RWPE1 (cell line): ENCODE measurements around the gene TPRG1L.

Experiments used
- CTCF ChIA-PET: fragments of 350-600 bp; sonication (Branson Sonifier 250); formaldehyde crosslinking; extraction: SDS; loops from one replicate; lab custom pipeline; 2021; lab: Yijun Ruan, JAX
- POLR2A ChIA-PET: fragments of 400-600 bp; formaldehyde crosslinking; extraction: SDS; loops from one replicate; lab custom pipeline; 2020; ENCODE audit warnings: antibody characterized with exemption; ENCODE audit not compliant: low non-redundant PET; lab: Yijun Ruan, JAX
- DNase-seq: peaks from one replicate; pipeline ENCODE4 v3.0.0; 2012; ENCODE audit warnings: low spot score
- H3K27ac ChIP-seq: fragments of 450-650 bp; 2 replicates; pipeline ENCODE4 v1.5.1; 2017
- CTCF ChIP-seq: fragments of 450-650 bp; conservative IDR thresholded peaks from 2 replicates; pipeline ENCODE4 v1.5.1; 2017; ENCODE audit warnings: low read depth, mild to moderate bottlenecking

TPRG1L gene

GRCh38 chr1:3661631-3662030 is 36.8 kb downstream of the TPRG1L start:
- DNase-seq, result no peak
- POLR2A ChIA-PET, result no interaction called here
- no peak for TF ChIP-seq CTCF
- H3K27ac ChIP-seq, result no peak overlapping the region
- CTCF ChIA-PET, result no interaction called here

GRCh38 chr1:3662080-3662671 is 37.4 kb downstream of the TPRG1L start:
- TF ChIP-seq CTCF, result no peak
- POLR2A ChIA-PET, result no interaction called here
- CTCF ChIA-PET, result no interaction called here

GRCh38 chr1:3663999-3664699 is 39.3 kb downstream of the TPRG1L start:
- no peak for DNase-seq
- TF ChIP-seq CTCF, result no peak
- no peak overlapping the region for H3K27ac ChIP-seq
- ChIA-PET CTCF (interaction anchor here (0.8 to 0.9 kb wide), 2 partner anchors 8 to 31 kb away, joined by 3 read pairs; no protein-coding TSS in a partner anchor), POLR2A (no interaction called here)

More at GRCh38 chr1:3662080-3662671, 37.4 kb downstream of the TPRG1L start:
- H3K27ac ChIP-seq, result no peak overlapping the region
- no peak for DNase-seq

GRCh38 chr1:3664700-3665375 is 40.0 kb downstream of the TPRG1L start:
- ChIA-PET CTCF (interaction anchor here (0.5 to 0.9 kb wide), 3 partner anchors 8 to 59 kb away, joined by 3 read pairs; no protein-coding TSS in a partner anchor), POLR2A (no interaction called here)
- no peak for DNase-seq
- H3K27ac ChIP-seq, result no peak overlapping the region
- TF ChIP-seq CTCF, result no peak

GRCh38 chr1:3668148-3668547 is 43.3 kb downstream of the TPRG1L start:
- DNase-seq, result no peak
- ChIA-PET CTCF (no interaction called here), POLR2A (no interaction called here)
- no peak for TF ChIP-seq CTCF
- peak overlapping the region; percentile 61 for H3K27ac ChIP-seq

GRCh38 chr1:3668585-3669300 is 43.9 kb downstream of the TPRG1L start:
- peak overlapping the region; percentile 61 for H3K27ac ChIP-seq
- ChIA-PET POLR2A (no interaction called here), CTCF (no interaction called here)
- no peak for TF ChIP-seq CTCF
- DNase-seq, result no peak
